Skeletal muscle satellite cell (primary cell): ENCODE data around the gene DDAH1.
A peak's percentile ranks its signal among the peaks of the same experiment; 100 is the strongest.

Source experiments
- H3K27me3 ChIP-seq: 2 replicates; pipeline ENCODE4 v1.7.0; 2013; ENCODE audit warnings: low read length; ENCODE audit not compliant: control insufficient read depth, insufficient read depth
- H3K36me3 ChIP-seq: 2 replicates; pipeline ENCODE4 v1.7.0; 2013; ENCODE audit warnings: mild to moderate bottlenecking, control low read depth, low read length; ENCODE audit not compliant: insufficient read depth
- H3K4me1 ChIP-seq: 2 replicates; pipeline ENCODE4 v1.7.0; 2013; ENCODE audit warnings: low read length; ENCODE audit not compliant: control insufficient read depth, insufficient read depth
- H3K4me2 ChIP-seq: 2 replicates; pipeline ENCODE4 v1.7.0; 2013; ENCODE audit warnings: mild to moderate bottlenecking, low read length
- H3K4me3 ChIP-seq: 2 replicates; pipeline ENCODE4 v1.7.0; 2013; ENCODE audit warnings: low read length
- H3K9ac ChIP-seq: 2 replicates; pipeline ENCODE4 v1.7.0; 2013; ENCODE audit warnings: mild to moderate bottlenecking, low read depth, low read length, moderate library complexity
- H3K9me3 ChIP-seq: replicated peaks from 2 replicates; pipeline ENCODE4 v1.7.0; 2013; ENCODE audit warnings: mild to moderate bottlenecking, control low read depth, low read length

DDAH1 gene

GRCh38 chr1:85339089-85339488, 125.9 kb downstream of the DDAH1 start:
- Histone ChIP-seq H3K27me3 (no peaks in the 10 kb centered on the region), H3K9me3 (no peaks in the 10 kb centered on the region), H3K36me3 (peaks cover 7% of the 10 kb centered on the region), H3K4me2 (peak overlapping the region; percentile 1), H3K4me3 (no peak overlapping the region), H3K4me1 (peaks cover 64% of the 10 kb centered on the region), H3K9ac (no peak overlapping the region)

GRCh38 chr1:85334962-85335361, 130.0 kb downstream of the DDAH1 start:
- Histone ChIP-seq H3K27me3 (no peaks in the 10 kb centered on the region), H3K36me3 (peaks cover 15% of the 10 kb centered on the region), H3K4me1 (peaks cover 61% of the 10 kb centered on the region), H3K4me2 (no peak overlapping the region), H3K9me3 (no peaks in the 10 kb centered on the region), H3K9ac (peak overlapping the region; percentile 0), H3K4me3 (no peak overlapping the region)

- H3K36me3 ChIP-seq: peaks cover 10% of the 10 kb centered on the region
- H3K9me3 ChIP-seq: no peaks in the 10 kb centered on the region
- H3K4me2 ChIP-seq: no peak overlapping the region
- H3K4me3 ChIP-seq: no peak overlapping the region
- peaks cover 65% of the 10 kb centered on the region for H3K4me1 ChIP-seq
- H3K27me3 ChIP-seq: no peaks in the 10 kb centered on the region
- no peak overlapping the region for H3K9ac ChIP-seq
These were observed 131.8 kb downstream of the DDAH1 start for GRCh38 chr1:85333186-85333585.

DNA sequence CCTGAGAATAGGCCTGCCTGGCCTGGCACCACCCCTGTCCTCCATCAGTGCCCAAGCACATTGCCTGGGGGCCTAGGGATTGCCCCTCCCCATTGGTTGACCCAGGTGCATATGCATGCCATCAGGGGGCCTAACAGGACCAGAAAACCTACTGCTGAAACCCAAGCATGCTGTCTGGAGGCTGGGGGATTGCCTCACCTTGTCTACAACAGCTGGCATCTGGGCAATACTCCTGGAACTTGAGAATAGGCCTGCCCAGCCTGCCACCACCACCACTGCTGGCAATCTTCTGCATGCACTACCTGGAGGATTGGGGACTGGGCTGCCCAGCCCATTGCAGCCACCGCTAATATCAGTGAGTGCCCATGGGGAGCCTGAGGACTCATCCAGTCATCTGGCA, 132.4 kb downstream of the DDAH1 start:
- Histone ChIP-seq H3K9ac (peak overlapping the region; percentile 63), H3K9me3 (no peaks in the 10 kb centered on the region), H3K4me1 (peaks cover 70% of the 10 kb centered on the region), H3K4me3 (no peak overlapping the region), H3K36me3 (peaks cover 9% of the 10 kb centered on the region), H3K4me2 (no peak overlapping the region), H3K27me3 (no peaks in the 10 kb centered on the region)

DNA sequence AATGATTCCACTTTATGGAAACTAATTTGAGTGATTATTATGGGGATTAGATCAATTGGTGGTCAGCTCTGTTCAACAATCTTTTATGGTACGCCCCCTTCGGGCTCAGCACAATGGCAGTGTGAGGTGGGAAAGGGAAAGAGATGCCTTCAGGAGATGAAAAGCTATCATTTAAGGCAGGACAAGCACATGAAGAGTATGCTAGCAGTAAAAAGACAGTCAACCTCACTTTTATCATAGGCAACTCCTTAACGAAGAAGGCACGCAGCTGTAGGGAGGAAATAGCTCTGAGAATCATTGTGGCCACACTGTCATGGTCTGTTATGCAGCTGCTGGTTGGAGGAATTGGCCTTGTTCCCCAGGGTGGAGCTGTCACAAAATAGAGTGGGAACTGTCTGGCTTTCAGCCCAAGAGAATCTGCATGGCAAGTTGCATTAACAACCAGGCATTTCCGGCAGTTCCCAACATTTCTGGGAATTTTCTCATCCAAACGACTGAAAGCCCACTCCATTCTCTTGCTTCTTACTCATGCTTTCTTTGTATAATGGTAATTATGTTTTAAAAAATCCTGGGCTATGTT, 134.2 kb downstream of the DDAH1 start:
- Histone ChIP-seq H3K4me3 (peak overlapping the region; percentile 24), H3K9me3 (no peaks in the 10 kb centered on the region), H3K4me2 (peak overlapping the region; percentile 61), H3K36me3 (peaks cover 9% of the 10 kb centered on the region), H3K27me3 (no peaks in the 10 kb centered on the region), H3K4me1 (peaks cover 81% of the 10 kb centered on the region), H3K9ac (peak overlapping the region; percentile 90)

DNA sequence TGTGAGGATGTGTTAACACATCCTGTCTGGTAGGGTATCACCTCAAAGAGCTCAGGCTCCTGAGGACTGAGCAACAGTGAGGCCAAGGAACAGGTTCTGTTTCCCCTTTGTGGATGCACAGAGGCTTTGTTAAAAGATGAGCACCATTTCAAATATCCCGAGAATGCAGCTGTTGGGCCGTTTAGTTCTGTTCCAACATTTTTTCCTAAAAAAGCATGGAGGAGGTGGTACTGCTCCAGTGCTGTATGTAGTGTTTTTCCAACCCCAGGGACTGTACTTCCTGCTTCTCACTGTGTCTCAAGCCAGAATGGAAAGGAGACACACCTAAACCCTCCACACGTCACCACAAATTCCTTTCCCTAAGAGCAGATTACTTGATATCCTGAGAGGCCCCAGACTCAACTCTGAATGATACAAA, 134.7 kb downstream of the DDAH1 start:
- Histone ChIP-seq H3K9me3 (no peaks in the 10 kb centered on the region), H3K4me2 (peak overlapping the region; percentile 61), H3K9ac (peak overlapping the region; percentile 90), H3K4me3 (peak overlapping the region; percentile 24), H3K27me3 (no peaks in the 10 kb centered on the region), H3K36me3 (peaks cover 9% of the 10 kb centered on the region), H3K4me1 (peaks cover 80% of the 10 kb centered on the region)

DNA sequence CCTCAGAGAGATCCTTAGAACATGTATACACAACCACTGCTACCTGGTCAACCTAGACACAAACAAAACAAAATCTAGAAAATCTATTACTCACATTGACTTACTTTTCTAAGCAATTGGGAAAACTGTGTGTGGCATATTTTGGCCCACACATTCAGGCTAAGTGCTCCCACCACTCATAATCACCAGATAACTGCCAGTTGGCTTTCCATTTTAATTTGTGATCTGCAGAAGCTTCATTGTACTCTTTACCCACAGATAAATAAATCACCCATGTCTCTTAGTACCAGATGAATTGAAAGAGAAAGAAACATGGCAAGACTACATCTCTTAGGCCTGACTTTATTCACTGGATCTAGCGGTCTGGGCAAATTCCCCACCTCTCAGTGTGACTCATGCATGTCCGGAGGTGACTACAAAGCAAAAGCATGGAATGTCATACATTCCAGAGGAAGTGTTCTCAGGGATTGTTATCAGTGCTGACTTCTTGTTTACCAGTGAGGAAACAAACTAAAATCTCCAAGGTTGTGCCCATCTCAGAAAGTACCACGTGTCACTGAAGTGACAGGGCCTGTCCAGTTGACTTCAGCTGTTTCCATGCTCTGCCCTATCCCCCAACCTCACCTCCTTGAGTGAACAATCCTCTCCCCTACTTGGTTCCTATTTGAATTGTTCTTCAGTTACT, 136.1 kb downstream of the DDAH1 start:
- Histone ChIP-seq H3K9ac (peak overlapping the region; percentile 90), H3K4me2 (peak overlapping the region; percentile 61), H3K36me3 (peaks cover 10% of the 10 kb centered on the region), H3K9me3 (no peaks in the 10 kb centered on the region), H3K4me3 (no peak overlapping the region), H3K27me3 (no peaks in the 10 kb centered on the region), H3K4me1 (peaks cover 71% of the 10 kb centered on the region)

DNA sequence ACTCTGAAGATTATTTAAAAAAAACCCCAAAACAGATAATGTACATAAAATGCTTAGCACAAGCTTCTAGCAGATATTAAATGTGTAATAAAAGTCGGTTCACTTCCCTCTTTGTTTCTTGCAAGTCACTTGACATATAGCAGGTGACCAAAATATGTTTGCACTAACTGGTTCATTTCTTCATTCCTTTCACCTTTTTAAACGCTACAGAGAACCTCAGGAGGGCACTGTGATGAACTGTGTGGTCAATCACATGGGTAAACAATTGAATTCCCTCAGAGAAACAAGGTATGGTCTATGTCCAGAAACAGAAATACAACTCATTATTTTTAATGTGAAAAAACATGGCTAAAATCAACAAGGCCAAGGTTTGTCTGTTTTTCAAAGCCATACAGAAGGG, 137.2 kb downstream of the DDAH1 start:
- H3K36me3 ChIP-seq: peaks cover 14% of the 10 kb centered on the region
- peak overlapping the region; percentile 80 for H3K9ac ChIP-seq
- no peaks in the 10 kb centered on the region for H3K9me3 ChIP-seq
- no peaks in the 10 kb centered on the region for H3K27me3 ChIP-seq
- no peak overlapping the region for H3K4me2 ChIP-seq
- no peak overlapping the region for H3K4me3 ChIP-seq
- peaks cover 73% of the 10 kb centered on the region for H3K4me1 ChIP-seq

DNA sequence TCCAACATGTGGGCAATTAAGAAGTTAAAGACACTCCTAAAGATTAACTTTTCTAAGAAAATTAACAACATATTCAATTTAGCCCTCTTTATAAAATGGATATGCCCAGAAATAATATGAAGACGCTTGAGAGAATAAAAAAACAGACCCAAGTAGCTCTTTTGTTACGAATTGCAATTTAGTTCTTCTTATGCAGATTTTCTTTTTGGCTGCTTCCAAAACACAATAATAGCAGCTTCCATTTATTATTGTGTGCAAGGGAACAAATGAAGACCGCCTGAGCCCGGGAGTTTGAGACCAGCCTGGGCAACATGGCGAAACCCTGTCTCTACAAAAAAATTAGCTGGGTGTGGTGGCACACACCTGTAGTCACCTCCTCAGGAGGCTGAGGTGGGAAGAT, 138.1 kb downstream of the DDAH1 start:
- peaks cover 73% of the 10 kb centered on the region for H3K4me1 ChIP-seq
- no peak overlapping the region for H3K9ac ChIP-seq
- H3K9me3 ChIP-seq: no peaks in the 10 kb centered on the region
- H3K4me3 ChIP-seq: no peak overlapping the region
- no peak overlapping the region for H3K4me2 ChIP-seq
- no peaks in the 10 kb centered on the region for H3K27me3 ChIP-seq
- peaks cover 15% of the 10 kb centered on the region for H3K36me3 ChIP-seq

GRCh38 chr1:85326336-85326735, 138.6 kb downstream of the DDAH1 start:
- Histone ChIP-seq H3K9ac (no peak overlapping the region), H3K4me1 (peaks cover 73% of the 10 kb centered on the region), H3K27me3 (no peaks in the 10 kb centered on the region), H3K4me3 (no peak overlapping the region), H3K36me3 (peaks cover 15% of the 10 kb centered on the region), H3K9me3 (no peaks in the 10 kb centered on the region), H3K4me2 (no peak overlapping the region)

DNA sequence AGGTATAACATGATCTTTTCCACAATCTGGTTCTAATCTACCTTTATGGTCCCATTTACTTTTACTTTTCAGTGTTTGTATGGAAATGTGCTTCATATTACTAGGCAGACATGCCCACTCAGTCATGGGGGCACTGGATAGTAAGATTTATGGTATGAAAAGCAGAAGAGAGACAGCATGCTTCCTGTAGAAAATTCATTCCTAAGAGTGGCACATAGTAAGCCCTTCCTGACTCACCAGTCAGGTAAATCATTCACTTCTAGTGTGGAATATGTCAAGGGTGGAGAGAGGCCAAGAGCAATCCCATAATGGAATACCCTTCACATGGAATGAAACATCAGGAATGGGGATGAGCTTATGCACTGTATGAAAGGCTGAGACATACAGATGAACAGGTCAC, 139.0 kb downstream of the DDAH1 start:
- Histone ChIP-seq H3K27me3 (no peaks in the 10 kb centered on the region), H3K9ac (no peak overlapping the region), H3K4me1 (peaks cover 73% of the 10 kb centered on the region), H3K36me3 (peaks cover 15% of the 10 kb centered on the region), H3K4me3 (no peak overlapping the region), H3K4me2 (no peak overlapping the region), H3K9me3 (no peaks in the 10 kb centered on the region)

DNA sequence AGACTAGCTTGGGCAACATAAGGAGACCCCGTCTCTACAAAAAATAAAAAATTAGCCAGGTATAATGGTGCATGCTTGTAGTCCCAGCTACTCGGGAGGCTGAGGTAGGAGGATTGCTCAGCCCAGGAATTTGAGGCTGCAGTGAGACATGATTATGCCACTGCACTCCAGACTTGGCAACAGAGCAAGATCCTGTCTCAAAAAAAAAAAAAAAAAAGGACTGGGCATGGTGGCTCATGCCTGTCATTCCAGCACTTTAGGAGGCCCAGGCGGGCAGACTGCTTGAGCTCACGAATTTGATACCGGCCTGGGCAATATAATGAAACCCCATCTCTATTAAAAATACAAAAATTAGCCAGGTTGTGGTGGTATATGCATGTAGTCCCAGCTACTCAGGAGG, 141.2 kb downstream of the DDAH1 start:
- H3K9me3 ChIP-seq: no peaks in the 10 kb centered on the region
- H3K4me2 ChIP-seq: no peak overlapping the region
- no peaks in the 10 kb centered on the region for H3K27me3 ChIP-seq
- no peak overlapping the region for H3K4me3 ChIP-seq
- peaks cover 26% of the 10 kb centered on the region for H3K36me3 ChIP-seq
- peaks cover 73% of the 10 kb centered on the region for H3K4me1 ChIP-seq
- no peak overlapping the region for H3K9ac ChIP-seq
